RWPE2 (cell line): ENCODE measurements around the gene GAREM2.
A peak's percentile ranks its signal among the peaks of the same experiment; 100 is the strongest.

Experiments
- ATAC-seq: fragments of 200-7000 bp; cut with Tn5 transposase; 3 replicates; pipeline ENCODE4 v1.9.1; 2021; ENCODE audit warnings: low read depth
- DNase-seq: peaks from one replicate; pipeline ENCODE4 v3.0.0-alpha.2; 2020; ENCODE audit warnings: low spot score
- H3K27ac ChIP-seq: fragments of 450-650 bp; 2 replicates; pipeline ENCODE4 v1.5.1; 2017; ENCODE audit warnings: mild to moderate bottlenecking; ENCODE audit not compliant: poor library complexity, severe bottlenecking
- H3K27me3 ChIP-seq: fragments of 250-450 bp; sonication (Bioruptor Pico); 2 replicates; pipeline ENCODE4 v1.5.1; 2021; ENCODE audit warnings: mild to moderate bottlenecking, moderate library complexity; ENCODE audit not compliant: insufficient read depth, poor library complexity, severe bottlenecking
- H3K36me3 ChIP-seq: fragments of 250-450 bp; sonication (Bioruptor Pico); 2 replicates; pipeline ENCODE4 v1.5.1; 2020; ENCODE audit warnings: low read depth, mild to moderate bottlenecking, moderate library complexity
- H3K4me1 ChIP-seq: fragments of 250-450 bp; sonication (Bioruptor Pico); 2 replicates; pipeline ENCODE4 v1.5.1; 2021; ENCODE audit warnings: mild to moderate bottlenecking, moderate library complexity; ENCODE audit not compliant: insufficient read depth, poor library complexity, severe bottlenecking
- H3K4me3 ChIP-seq: fragments of 250-450 bp; sonication (Bioruptor Pico); 2 replicates; pipeline ENCODE4 v1.5.1; 2021; ENCODE audit warnings: mild to moderate bottlenecking, moderate library complexity; ENCODE audit not compliant: severe bottlenecking
- H3K9me3 ChIP-seq: fragments of 250-450 bp; sonication (Bioruptor Pico); 2 replicates; pipeline ENCODE4 v1.5.1; 2021; ENCODE audit warnings: mild to moderate bottlenecking, moderate library complexity; ENCODE audit not compliant: severe bottlenecking
- CTCF ChIP-seq: fragments of 450-650 bp; IDR thresholded peaks from one replicate; pipeline ENCODE4 v1.5.1; 2017; ENCODE audit warnings: mild to moderate bottlenecking, moderate library complexity; ENCODE audit not compliant: poor library complexity, severe bottlenecking

Gene GAREM2

DNA sequence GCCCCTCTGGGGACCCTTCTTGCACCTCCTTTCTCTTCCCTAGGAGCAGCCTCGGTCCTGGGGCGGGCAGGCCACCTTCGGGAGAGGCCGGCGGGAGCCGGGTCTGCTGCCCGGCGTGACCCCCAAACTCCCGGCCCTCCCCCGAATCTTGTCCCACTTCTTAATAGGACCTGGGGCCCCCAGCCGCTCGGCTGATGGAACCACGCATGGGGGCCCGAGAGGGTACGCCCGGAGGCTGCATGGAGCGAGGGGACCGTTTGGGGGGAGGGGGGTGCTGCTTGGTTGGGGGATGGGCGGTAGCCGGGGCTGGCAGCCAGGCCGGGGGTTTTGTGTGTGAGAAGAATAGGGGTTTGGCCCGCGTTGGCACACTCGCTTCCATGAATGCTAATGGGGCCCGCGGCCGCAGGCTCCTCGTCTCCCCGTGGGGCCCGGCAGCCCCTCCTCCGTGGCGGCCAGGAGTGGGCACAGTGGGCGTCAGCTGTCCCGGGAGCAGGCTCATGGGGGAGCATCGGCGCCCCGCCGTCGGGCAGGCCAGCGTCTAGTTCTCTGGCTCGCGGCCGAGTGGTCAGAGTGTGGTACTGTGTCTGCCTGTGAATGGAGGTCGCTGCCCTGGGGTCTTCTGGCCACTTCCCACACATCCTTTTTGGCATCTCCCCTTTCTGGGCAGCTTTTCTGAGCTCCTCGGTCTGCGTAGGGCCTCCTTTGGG lies 1.0 kb downstream of the GAREM2 start:
- H3K9me3 ChIP-seq = no peaks in the 10 kb centered on the region
- H3K27ac ChIP-seq = no peak overlapping the region
- H3K27me3 ChIP-seq = no peaks in the 10 kb centered on the region
- TF ChIP-seq CTCF = no peak
- H3K4me1 ChIP-seq = no peaks in the 10 kb centered on the region
- no peak for ATAC-seq
- H3K36me3 ChIP-seq = no peaks in the 10 kb centered on the region
- no peak for DNase-seq
- peak overlapping the region; percentile 49 for H3K4me3 ChIP-seq

GRCh38 chr2:26174691-26175465 lies 2.0 kb downstream of the GAREM2 start:
- Histone ChIP-seq H3K9me3 (no peaks in the 10 kb centered on the region), H3K27me3 (no peaks in the 10 kb centered on the region), H3K4me1 (no peaks in the 10 kb centered on the region), H3K27ac (no peak overlapping the region), H3K4me3 (no peak overlapping the region), H3K36me3 (no peaks in the 10 kb centered on the region)
- DNase-seq (no peak), ATAC-seq (no peak)
- no peak for TF ChIP-seq CTCF

GRCh38 chr2:26175466-26176278 lies 2.8 kb downstream of the GAREM2 start:
- DNase-seq (no peak), ATAC-seq (no peak; the same call in 2 of the 3 replicates)
- no peak overlapping the region for H3K4me3 ChIP-seq
- no peaks in the 10 kb centered on the region for H3K27me3 ChIP-seq
- no peaks in the 10 kb centered on the region for H3K36me3 ChIP-seq
- no peak for TF ChIP-seq CTCF
- H3K4me1 ChIP-seq = no peaks in the 10 kb centered on the region
- no peaks in the 10 kb centered on the region for H3K9me3 ChIP-seq
- no peak overlapping the region for H3K27ac ChIP-seq

GRCh38 chr2:26176279-26176615 lies 3.4 kb downstream of the GAREM2 start:
- no peaks in the 10 kb centered on the region for H3K9me3 ChIP-seq
- DNase-seq (no peak), ATAC-seq (no peak)
- H3K27ac ChIP-seq = no peak overlapping the region
- H3K4me1 ChIP-seq = no peaks in the 10 kb centered on the region
- no peaks in the 10 kb centered on the region for H3K36me3 ChIP-seq
- no peak overlapping the region for H3K4me3 ChIP-seq
- no peak for TF ChIP-seq CTCF
- H3K27me3 ChIP-seq = no peaks in the 10 kb centered on the region
